ENCODE measurements around the gene CHRNA4.
"Not testable (repeated sequence)": the region's sequence is repeated elsewhere in the genome, so short reads cannot be mapped to it uniquely, and the experiment has no call there.

CHRNA4 gene

DNA sequence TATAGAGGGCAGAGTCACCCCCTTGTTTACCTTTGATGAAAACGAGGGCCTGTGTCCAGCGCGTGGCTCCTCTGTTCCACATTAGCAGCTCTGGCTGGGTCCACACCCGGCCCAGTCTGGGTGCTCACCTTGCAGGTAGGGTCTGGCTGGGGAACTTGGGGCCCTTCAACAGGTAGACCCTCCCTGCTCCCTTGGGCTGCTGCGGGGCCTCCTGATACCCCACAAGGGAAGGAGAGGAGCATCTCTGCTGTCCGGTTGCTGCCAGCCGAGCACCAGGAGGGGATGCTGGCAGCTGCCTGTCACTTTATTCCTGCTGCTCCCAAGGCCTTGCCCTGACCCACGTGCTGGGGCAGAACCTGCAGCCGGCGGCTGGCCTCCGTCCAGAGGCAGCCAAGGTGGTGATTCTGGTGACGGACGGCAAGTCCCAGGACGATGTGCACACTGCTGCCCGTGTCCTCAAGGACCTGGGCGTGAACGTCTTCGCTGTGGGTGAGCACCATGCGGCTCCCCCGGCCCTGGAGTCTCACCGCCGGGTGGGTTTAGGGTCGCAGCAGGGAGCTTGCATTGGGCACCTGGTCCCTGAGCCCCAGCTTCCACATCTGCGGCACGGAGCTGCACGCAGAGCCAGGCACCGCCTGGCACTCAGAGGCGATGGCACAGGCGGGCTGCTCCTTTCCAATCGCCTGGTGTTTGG lies 52.8 kb downstream of the CHRNA4 start:
- H3K9me3 ChIP-seq (ENCODE audit: insufficient read depth, low read depth, low read length) = no peaks in the 10 kb centered on the region
- no peak overlapping the region for H3K9ac ChIP-seq (ENCODE audit: low read depth, low read length)
- no peaks in the 10 kb centered on the region for H3K27me3 ChIP-seq (ENCODE audit: insufficient read depth, low read length)
- H3K27ac ChIP-seq (ENCODE audit: low read length) = no peak overlapping the region
- no peaks in the 10 kb centered on the region for H3K4me1 ChIP-seq (ENCODE audit: insufficient read depth, low read length)
- no peaks in the 10 kb centered on the region for H3K36me3 ChIP-seq (ENCODE audit: insufficient read depth, low read depth, low read length)
- H3K4me3 ChIP-seq (ENCODE audit: low read length) = no peak overlapping the region

DNA sequence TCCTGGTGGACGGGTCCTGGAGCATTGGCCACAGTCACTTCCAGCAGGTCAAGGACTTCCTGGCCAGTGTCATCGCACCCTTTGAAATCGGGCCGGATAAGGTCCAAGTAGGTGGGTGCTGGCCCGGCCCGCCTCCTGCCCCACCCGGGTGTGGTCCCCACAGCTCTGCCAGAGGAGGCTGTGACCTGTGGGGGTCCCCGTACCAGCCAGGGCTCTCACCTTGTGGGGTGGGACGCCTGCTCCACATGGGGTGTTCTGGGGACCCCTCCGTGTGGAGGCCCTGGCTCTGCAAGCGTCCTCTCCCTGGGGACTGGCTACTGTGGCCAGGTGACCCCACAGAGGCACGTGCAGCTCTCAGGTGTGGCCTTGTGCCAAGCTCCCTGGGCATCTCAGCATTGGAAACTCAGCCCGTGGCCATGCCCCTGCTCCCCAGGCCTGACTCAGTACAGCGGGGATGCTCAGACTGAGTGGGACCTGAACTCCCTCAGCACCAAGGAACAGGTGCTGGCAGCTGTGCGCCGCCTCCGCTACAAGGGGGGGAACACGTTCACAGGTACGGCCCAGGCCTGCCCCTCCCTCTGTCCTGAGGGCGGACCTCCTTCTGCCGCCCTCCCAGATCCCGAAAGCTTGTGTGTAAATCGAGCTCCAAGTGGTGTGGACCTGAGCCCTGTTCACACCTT lies 53.5 kb downstream of the CHRNA4 start:
- Histone ChIP-seq H3K36me3 (ENCODE audit: insufficient read depth, low read depth, low read length) (no peaks in the 10 kb centered on the region), H3K4me1 (ENCODE audit: insufficient read depth, low read length) (no peaks in the 10 kb centered on the region), H3K9ac (ENCODE audit: low read depth, low read length) (no peak overlapping the region), H3K27me3 (ENCODE audit: insufficient read depth, low read length) (no peaks in the 10 kb centered on the region), H3K9me3 (ENCODE audit: insufficient read depth, low read depth, low read length) (no peaks in the 10 kb centered on the region), H3K4me3 (ENCODE audit: low read length) (no peak overlapping the region), H3K27ac (ENCODE audit: low read length) (no peak overlapping the region)

DNA sequence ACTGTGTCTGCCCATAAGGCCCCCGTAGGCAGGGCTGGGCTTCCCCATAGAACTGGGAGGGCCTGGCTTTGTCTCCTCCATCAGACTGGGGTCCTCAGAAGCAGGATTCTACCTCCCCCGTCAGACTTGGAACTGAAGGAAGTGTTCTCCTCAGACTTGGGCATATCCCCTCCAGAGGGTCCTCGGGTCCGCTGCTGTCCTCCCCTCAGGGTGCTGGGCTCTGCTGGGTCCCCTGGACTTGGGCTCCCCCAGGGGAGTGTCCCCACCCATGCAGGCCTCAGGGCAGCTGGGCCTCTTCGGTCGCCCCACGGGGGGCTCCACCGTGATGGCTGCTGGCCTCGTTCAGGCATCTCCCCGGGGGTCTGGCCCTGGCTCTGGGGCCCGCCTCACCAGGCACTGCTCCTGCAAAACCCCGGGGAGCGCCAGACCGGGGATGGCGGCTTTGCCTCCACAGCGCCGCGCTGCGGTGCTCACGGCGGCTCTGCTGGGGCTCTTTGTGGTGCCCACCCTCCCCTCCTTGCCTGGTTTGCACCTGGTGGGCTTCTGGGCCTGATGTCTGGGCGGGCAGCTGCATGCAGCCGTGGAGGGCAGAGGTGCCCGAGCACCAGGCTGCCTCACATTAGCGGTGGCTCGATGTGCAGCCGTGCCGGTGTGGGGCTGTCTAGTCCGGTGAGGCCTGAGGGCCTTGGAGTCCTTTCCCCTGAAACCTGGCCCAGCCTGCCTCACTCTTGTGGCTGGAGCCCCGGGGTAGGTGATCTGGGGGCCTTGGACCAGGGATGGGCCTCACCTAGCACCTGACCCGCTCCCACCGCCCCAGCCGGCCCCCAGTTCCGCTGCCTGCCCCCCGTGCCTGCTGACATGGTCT lies 54.2 kb downstream of the CHRNA4 start:
- no peaks in the 10 kb centered on the region for H3K9me3 ChIP-seq (ENCODE audit: insufficient read depth, low read depth, low read length)
- H3K4me3 ChIP-seq (ENCODE audit: low read length) = no peak overlapping the region
- no peaks in the 10 kb centered on the region for H3K36me3 ChIP-seq (ENCODE audit: insufficient read depth, low read depth, low read length)
- no peaks in the 10 kb centered on the region for H3K27me3 ChIP-seq (ENCODE audit: insufficient read depth, low read length)
- no peaks in the 10 kb centered on the region for H3K4me1 ChIP-seq (ENCODE audit: insufficient read depth, low read length)
- H3K27ac ChIP-seq (ENCODE audit: low read length) = no peak overlapping the region
- no peak overlapping the region for H3K9ac ChIP-seq (ENCODE audit: low read depth, low read length)

DNA sequence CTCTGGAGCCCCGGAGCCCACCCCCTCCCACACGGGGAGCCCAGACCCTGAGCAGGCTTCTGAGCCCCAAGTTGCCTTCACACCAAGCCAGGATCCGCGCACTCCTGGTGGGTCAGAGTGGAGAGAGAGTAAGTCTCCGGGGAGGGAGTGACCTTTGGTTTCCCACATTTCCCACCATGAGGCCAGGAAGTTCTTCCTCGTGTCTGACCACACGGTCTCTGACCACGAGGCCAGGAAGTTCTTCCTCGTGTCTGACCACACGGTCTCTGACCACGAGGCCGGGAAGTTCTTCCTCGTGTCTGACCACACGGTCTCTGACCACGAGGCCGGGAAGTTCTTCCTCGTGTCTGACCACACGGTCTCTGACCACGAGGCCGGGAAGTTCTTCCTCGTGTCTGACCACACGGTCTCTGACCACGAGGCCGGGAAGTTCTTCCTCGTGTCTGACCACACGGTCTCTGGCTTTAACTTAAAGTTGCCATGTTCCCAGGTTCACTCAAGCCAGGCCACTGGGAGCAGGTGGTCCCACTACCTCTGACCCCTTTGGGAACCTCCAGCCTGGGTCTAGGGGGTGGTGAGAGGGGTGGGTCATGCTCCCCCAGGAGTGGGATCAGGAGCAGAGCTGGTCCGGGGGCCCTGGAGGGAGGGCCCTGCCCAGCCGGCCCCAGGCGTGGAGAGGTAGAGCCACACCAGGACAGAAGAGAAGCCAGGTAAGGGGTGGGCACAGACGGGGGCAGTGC lies 55.0 kb downstream of the CHRNA4 start:
- not testable (repeated sequence) for H3K9ac ChIP-seq (ENCODE audit: low read depth, low read length); H3K27ac ChIP-seq (ENCODE audit: low read length); H3K9me3 ChIP-seq (ENCODE audit: insufficient read depth, low read depth, low read length); H3K27me3 ChIP-seq (ENCODE audit: insufficient read depth, low read length); H3K36me3 ChIP-seq (ENCODE audit: insufficient read depth, low read depth, low read length); H3K4me1 ChIP-seq (ENCODE audit: insufficient read depth, low read length); H3K4me3 ChIP-seq (ENCODE audit: low read length)

DNA sequence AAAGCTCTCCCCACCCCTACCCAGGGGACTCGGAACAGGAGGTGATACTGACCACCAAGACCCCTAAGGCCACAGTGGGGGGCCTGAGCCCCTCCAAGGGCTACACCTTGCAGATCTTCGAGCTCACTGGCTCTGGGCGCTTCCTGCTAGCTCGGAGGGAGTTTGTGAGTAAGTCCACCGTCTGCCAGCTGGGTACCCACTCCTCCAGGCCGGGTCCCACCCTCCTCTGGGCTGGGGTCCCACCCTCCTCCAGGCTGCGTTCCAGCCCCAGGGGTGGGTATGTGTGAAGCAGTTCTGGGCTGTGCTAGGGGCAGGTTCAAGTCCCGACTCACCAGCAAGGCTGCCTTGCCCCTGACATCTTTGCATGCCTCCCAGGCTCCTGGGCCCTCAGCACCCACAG lies 55.8 kb downstream of the CHRNA4 start:
- Histone ChIP-seq H3K27me3 (ENCODE audit: insufficient read depth, low read length) (no peaks in the 10 kb centered on the region), H3K9ac (ENCODE audit: low read depth, low read length) (no peak overlapping the region), H3K27ac (ENCODE audit: low read length) (no peak overlapping the region), H3K9me3 (ENCODE audit: insufficient read depth, low read depth, low read length) (no peaks in the 10 kb centered on the region), H3K4me3 (ENCODE audit: low read length) (no peak overlapping the region), H3K4me1 (ENCODE audit: insufficient read depth, low read length) (no peaks in the 10 kb centered on the region), H3K36me3 (ENCODE audit: insufficient read depth, low read depth, low read length) (no peaks in the 10 kb centered on the region)

DNA sequence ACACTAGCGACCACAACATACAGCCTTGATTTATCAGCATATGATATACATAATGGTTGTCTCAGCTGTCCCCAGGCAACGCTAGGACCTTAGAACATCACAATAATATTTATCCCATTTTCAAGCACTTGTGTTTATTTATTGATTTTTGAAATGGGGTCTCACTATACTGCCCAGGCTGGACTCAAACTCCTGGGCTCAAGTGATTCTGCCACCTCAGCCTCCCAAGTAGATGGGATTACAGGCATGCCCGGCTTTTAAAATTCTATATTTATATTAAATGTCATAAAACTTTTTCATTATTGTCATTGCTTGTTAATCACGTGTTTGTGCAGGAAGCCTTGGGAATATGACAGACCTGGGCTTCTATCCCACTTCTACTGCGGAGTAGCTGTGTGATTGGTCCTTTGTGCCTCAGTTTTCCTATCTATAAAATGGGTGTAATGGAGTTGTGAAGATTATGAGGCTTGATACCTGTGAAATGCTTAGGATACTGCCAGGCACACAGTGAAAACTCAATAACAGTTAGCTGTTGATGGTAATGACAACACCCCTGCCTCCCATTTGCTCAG lies 58.0 kb downstream of the CHRNA4 start:
- no peaks in the 10 kb centered on the region for H3K9me3 ChIP-seq (ENCODE audit: insufficient read depth, low read depth, low read length)
- H3K4me3 ChIP-seq (ENCODE audit: low read length) = no peak overlapping the region
- H3K9ac ChIP-seq (ENCODE audit: low read depth, low read length) = no peak overlapping the region
- no peaks in the 10 kb centered on the region for H3K27me3 ChIP-seq (ENCODE audit: insufficient read depth, low read length)
- H3K27ac ChIP-seq (ENCODE audit: low read length) = no peak overlapping the region
- H3K4me1 ChIP-seq (ENCODE audit: insufficient read depth, low read length) = no peaks in the 10 kb centered on the region
- no peaks in the 10 kb centered on the region for H3K36me3 ChIP-seq (ENCODE audit: insufficient read depth, low read depth, low read length)

DNA sequence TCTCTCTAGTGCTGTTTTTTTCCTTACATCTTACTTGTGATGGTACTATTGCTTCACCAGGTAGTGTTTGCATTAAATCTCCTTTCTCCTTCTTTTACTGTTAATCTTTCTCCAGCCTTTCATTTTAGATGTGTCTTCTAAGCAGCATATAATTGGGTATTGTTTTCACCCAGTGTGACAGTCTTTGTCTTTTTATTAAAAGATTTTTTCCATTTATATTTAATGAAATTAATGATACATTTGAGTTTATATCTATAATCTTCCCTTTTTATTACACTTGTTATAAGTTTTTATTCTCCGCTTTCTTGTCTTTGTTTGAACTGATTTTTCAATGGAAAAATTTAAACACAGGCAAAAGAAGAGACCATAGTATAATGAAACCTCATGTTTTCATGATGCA lies 59.5 kb downstream of the CHRNA4 start:
- Histone ChIP-seq H3K36me3 (ENCODE audit: insufficient read depth, low read depth, low read length) (no peaks in the 10 kb centered on the region), H3K27ac (ENCODE audit: low read length) (no peak overlapping the region), H3K27me3 (ENCODE audit: insufficient read depth, low read length) (no peaks in the 10 kb centered on the region; the same call in 1 of the 2 replicates), H3K9me3 (ENCODE audit: insufficient read depth, low read depth, low read length) (no peaks in the 10 kb centered on the region), H3K4me3 (ENCODE audit: low read length) (no peak overlapping the region), H3K4me1 (ENCODE audit: insufficient read depth, low read length) (no peaks in the 10 kb centered on the region), H3K9ac (ENCODE audit: low read depth, low read length) (no peak overlapping the region)

DNA sequence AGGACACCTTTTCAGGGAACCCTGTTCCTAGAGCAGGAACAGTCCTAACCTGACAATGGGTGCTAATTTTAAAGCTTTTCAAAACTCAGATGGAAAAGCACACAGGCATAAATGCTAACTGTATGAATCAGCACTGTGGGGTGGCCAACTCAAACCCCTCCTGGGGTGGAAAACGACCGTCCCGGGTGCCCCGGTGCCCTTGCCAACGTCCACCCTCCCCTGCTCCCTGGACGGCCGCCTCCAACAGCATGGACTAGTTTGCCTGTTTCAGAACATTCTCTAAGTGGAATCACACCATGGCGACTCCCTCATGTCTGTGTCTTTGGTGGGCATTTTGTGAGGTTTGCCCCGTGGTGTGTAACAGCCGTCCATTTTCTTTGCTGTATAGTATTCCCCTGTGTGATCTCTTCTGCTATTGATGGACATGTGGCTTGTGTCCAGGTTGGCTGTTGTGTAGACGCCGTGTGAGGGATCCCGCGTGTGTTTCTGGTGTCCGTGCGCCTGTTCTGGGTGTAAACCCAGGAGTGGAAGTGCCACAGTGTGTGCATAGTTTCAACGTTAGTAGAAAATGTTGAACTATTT lies 62.3 kb downstream of the CHRNA4 start:
- H3K9me3 ChIP-seq (ENCODE audit: insufficient read depth, low read depth, low read length) = no peaks in the 10 kb centered on the region
- H3K9ac ChIP-seq (ENCODE audit: low read depth, low read length) = no peak overlapping the region
- H3K4me1 ChIP-seq (ENCODE audit: insufficient read depth, low read length) = peaks cover 6% of the 10 kb centered on the region; the same call in 1 of the 2 replicates
- no peak overlapping the region for H3K4me3 ChIP-seq (ENCODE audit: low read length)
- peaks cover 20% of the 10 kb centered on the region for H3K27me3 ChIP-seq (ENCODE audit: insufficient read depth, low read length)
- H3K36me3 ChIP-seq (ENCODE audit: insufficient read depth, low read depth, low read length) = no peaks in the 10 kb centered on the region
- H3K27ac ChIP-seq (ENCODE audit: low read length) = no peak overlapping the region

DNA sequence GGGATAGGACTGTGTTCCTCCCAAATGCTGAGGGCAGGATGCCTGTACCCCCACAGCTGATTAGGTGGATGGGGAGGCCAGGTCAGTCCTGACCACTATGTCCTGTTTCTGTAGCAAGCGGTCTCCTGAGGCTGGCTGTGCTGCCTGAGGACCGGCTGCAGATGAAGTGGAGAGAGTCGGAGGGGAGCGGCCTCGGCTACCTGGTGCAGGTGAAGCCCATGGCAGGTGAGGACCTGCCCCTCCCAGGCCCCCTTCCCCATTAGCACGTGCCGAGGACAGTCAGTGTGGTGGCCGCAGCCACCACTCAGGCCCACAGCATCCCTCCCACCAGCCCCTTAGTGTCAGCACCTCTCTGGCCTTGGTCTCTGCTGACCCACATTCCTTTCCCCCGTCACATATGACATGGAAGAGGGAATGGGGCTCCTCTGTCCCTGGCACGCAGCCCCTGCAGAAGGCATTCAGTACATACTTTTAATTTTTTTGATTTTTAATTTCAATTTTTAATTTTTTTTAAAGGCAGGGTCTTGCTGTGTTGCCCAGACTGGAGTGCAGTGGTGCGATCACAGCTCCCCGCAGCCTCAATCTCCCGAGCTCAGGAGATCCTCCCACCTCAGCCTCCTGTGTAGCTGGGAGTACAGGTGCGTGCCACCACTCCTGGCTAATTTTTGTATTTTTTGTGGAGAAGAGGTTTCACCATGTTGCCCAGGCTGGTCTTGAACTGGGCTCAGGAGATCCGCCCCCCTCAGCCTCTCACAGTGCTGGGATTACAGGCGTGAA lies 63.2 kb downstream of the CHRNA4 start:
- Histone ChIP-seq H3K36me3 (ENCODE audit: insufficient read depth, low read depth, low read length) (no peaks in the 10 kb centered on the region), H3K27ac (ENCODE audit: low read length) (no peak overlapping the region), H3K4me1 (ENCODE audit: insufficient read depth, low read length) (peaks cover 6% of the 10 kb centered on the region; the same call in 1 of the 2 replicates), H3K9me3 (ENCODE audit: insufficient read depth, low read depth, low read length) (no peaks in the 10 kb centered on the region), H3K4me3 (ENCODE audit: low read length) (no peak overlapping the region), H3K9ac (ENCODE audit: low read depth, low read length) (no peak overlapping the region), H3K27me3 (ENCODE audit: insufficient read depth, low read length) (peaks cover 20% of the 10 kb centered on the region)

DNA sequence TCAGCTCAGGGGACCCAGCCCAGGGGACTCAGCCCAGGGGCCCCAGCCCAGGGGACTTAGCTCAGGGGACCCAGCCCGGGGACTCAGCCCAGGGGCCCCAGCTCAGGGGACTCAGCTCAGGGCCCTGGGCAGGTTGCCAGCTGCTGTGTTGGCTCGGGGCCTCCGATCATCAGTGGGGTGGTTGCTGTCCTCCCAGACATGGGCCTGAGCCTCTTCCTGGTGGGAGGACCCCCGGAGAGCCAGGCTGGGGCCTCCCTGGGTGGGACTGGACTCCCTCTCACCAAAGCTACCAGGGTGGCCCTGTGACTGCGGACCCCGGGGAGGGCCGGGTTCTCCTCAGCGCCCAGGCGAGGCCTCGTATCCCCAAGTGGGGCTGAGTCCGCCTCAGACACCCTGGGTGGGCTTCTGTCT lies 63.8 kb downstream of the CHRNA4 start:
- H3K27me3 ChIP-seq (ENCODE audit: insufficient read depth, low read length) = peaks cover 20% of the 10 kb centered on the region
- H3K9me3 ChIP-seq (ENCODE audit: insufficient read depth, low read depth, low read length) = no peaks in the 10 kb centered on the region
- no peak overlapping the region for H3K27ac ChIP-seq (ENCODE audit: low read length)
- H3K9ac ChIP-seq (ENCODE audit: low read depth, low read length) = no peak overlapping the region
- H3K4me1 ChIP-seq (ENCODE audit: insufficient read depth, low read length) = peaks cover 6% of the 10 kb centered on the region; the same call in 1 of the 2 replicates
- no peak overlapping the region for H3K4me3 ChIP-seq (ENCODE audit: low read length)
- no peaks in the 10 kb centered on the region for H3K36me3 ChIP-seq (ENCODE audit: insufficient read depth, low read depth, low read length)

Measured in iPS-20b (cell line).